Activated T-helper 9 cell treated with anti-CD3 and anti-CD28 coated beads, Interleukin-2, amount 50 U/mL, for 16 hours (primary cell): ENCODE measurements around the gene ZG16.

Experiments used
- DNase-seq: peaks from one replicate; pipeline ENCODE4 v3.0.0-alpha.2; 2020; ENCODE audit warnings: low read depth

Gene ZG16

DNA sequence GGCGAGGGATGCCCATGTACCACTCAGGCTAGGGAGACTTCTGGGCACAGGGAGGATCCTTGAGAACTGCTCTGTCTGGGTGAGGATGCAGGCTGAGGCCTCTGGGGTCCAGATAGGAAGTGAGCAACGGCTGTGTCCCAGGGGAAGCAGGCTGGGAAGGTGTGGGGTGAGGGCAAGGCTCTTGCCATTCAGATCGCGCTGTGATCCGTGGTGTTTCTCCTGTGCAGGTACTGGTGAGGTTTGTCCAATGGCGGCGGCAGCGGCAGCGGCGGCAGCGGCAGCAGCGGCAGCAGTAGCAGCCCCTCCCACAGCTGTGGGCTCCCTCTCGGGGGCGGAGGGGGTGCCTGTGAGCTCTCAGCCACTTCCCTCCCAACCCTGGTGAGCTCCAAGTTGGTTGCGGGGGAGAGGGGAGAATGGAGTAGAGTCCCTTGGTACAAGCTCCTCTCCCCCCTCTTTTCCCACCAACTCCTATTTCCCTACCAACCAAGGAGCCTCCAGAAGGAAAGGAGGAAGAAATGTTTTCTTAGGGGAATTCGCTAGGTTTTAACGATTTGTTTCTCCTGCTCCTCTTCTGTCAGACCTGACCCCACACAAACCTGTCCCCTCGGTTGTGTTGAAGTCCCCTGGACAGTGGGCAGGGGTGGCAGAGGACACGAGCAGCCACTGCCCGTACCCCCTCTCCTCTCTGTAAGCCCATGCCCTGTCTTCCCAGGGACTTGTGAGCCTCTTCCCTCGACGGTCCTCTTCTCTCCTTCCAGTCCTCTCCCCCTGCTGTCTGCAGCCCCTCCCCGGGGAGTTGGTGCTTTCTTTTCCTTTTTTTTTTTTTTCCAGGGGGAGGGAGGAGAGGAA is 32.0 kb downstream of the ZG16 start:
- no peak for DNase-seq

DNA sequence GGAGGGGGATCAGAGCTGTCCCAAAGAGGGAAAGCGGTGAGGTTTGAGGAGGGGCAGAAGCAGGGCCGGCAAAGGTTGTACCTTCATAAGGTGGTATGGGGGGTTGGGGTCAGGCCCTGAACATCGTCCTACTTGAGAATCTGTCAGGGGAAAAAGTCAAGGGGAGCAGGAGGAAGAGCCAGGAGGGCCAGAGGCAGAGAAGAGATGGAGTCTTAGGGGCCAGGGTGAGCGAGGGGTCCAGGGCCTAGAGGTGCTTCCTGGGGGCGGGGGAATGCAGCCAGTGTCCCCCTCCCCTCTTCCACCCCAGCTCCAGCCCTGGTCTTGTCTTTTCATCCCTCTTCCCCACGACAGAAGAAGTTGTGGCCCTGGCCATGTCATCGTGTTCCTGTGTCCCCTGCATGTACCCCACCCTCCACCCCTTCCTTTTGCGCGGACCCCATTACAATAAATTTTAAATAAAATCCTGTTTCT is 32.7 kb downstream of the ZG16 start:
- DNase-seq, result no peak

DNA sequence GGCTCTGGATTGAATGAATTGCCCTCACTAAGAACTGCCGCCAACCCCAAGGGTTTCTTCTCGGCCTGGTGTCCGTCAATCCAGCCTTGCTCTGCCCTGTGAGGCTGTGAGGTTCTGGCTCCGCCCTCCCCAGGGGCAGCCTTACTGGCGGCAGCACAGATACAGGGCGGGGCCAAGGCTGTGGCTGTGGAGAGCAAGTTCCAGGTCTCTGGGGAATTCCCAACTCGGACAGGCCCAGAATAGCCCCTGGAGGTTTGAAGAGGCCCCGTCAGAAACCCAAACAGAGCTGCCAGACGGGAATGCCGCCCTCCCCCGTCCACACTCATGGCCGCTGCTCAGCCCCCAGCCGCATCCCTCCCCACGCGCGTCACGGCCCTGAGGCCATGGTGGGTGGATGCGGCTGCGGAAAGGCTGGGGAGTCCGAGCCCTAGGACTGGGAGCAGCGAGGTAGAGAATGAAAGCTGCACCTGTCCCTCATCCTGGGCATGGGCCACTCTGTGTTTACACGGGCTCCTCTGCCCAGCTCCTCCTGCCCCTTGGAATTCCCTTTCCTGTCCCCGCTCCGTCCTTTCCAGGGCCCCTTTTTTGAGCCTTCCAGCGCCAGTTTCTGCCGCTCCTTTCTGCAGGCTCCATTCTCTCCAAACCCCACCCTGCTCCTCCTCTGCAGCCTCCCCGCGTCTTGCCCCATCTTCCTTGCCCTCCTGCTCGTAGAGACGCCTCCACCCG is 33.3 kb downstream of the ZG16 start:
- peak; percentile 61 for DNase-seq

DNA sequence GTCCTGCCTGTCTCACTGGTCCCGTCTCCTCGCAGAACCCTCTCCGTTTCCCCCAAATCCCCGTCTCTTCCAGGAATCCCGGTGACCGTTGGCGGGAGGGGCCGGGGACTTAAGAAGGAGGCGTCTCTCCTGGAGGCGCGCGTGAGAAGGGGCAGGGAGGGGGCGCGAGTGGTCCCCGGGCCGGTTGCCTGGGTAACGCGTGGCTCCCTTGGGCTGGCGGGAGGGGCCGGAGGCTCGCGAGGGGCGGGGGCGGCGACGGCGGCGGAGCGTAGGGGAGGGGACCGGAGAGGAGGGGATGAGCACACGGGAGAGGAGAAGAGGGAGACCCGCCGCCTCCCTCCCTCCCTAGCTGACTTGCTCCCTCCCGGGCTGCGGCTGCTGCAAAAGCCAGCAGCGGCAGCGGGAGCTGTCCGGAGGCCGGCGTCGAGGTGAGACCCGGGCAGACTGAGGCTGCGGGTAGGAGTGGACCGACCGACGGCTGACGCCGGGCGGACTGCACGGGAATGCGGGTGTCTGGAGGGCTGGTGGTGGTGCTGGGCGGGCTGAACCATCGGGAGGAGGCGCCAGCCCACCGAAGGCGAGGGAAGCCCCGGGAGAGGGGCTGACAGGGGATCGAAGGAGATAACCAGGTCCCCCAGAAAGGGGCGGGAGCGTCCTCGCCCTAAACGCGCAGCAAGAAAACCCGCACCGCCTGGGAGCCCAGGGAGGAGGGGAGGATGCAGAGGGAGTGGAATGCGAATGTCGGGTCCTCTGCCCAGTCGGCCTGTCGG is 34.0 kb downstream of the ZG16 start, which contains the start of gene PRRT2:
Gene PRRT2 (plus strand): TSS at position 298 of the 770 bp plus-strand sequence. CDS start 862 bp downstream, outside the sequence.
- peak; percentile 40 for DNase-seq

DNA sequence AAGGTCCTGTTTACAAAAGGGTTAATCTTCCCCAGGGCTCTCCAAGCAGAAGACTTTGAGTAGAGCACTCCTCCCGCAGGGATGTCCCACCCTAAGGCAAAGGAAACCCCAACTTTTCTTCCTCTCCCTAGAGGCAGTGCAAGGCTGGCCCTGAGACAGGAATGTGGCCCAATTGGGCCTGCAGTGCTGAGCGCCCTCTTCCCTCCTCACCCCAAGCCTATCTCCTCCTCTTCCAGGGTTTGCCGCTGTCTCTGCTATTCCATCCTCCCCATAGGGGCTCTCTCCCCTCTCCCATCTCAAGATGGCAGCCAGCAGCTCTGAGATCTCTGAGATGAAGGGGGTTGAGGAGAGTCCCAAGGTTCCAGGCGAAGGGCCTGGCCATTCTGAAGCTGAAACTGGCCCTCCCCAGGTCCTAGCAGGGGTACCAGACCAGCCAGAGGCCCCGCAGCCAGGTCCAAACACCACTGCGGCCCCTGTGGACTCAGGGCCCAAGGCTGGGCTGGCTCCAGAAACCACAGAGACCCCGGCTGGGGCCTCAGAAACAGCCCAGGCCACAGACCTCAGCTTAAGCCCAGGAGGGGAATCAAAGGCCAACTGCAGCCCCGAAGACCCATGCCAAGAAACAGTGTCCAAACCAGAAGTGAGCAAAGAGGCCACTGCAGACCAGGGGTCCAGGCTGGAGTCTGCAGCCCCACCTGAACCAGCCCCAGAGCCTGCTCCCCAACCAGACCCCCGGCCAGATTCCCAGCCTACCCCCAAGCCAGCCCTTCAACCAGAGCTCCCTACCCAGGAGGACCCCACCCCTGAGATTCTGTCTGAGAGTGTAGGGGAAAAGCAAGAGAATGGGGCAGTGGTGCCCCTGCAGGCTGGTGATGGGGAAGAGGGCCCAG is 34.9 kb downstream of the ZG16 start:
- no peak for DNase-seq

DNA sequence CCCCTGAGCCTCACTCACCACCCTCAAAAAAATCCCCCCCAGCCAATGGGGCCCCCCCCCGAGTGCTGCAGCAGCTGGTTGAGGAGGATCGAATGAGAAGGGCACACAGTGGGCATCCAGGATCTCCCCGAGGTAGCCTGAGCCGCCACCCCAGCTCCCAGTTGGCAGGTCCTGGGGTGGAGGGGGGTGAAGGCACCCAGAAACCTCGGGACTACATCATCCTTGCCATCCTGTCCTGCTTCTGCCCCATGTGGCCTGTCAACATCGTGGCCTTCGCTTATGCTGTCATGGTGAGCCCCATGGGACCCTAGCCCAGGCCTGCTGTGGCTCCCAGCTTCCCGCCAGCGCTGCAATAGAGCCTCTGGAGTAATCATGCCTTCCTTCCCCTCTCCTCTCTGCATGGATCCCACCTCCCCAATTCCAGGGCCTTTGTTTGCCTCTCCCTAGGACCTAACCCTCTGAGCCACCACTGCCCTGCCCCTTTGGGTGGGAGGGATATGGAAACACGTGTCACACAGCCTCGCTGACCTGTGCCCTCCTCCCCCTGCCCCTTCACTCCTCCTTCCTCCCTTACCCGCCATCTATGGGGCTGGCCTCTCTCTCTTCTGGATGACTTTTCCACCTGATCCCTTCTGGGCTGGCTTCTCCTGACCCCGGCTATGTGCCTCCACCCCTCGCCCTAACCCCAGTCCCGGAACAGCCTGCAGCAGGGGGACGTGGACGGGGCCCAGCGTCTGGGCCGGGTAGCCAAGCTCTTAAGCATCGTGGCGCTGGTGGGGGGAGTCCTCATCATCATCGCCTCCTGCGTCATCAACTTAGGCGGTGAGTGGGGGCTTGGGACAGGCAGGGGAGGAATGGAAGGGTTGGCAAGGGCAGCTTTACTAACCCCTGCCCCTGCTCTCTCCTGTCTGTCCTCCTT is 35.8 kb downstream of the ZG16 start:
- no peak for DNase-seq

DNA sequence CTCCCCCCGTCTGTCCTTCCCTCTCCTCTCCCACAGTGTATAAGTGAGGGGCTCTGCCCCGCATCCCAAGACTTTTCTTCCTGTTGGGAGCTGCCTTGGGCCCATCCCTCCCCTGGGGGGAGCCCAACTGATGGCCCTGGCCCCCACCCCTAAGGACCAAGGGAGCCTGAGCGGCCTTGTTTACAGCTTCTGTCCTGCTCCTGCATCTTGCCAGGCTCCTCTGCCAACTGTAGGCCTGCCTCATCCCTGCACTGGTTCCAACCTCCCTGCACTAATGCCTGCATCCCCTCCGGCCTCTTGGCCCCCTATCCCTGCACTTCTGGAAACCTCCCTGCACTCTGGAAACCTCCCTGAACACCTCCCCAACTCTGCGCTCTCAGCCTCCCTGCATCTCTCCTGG is 36.5 kb downstream of the ZG16 start:
- DNase-seq, result no peak

DNA sequence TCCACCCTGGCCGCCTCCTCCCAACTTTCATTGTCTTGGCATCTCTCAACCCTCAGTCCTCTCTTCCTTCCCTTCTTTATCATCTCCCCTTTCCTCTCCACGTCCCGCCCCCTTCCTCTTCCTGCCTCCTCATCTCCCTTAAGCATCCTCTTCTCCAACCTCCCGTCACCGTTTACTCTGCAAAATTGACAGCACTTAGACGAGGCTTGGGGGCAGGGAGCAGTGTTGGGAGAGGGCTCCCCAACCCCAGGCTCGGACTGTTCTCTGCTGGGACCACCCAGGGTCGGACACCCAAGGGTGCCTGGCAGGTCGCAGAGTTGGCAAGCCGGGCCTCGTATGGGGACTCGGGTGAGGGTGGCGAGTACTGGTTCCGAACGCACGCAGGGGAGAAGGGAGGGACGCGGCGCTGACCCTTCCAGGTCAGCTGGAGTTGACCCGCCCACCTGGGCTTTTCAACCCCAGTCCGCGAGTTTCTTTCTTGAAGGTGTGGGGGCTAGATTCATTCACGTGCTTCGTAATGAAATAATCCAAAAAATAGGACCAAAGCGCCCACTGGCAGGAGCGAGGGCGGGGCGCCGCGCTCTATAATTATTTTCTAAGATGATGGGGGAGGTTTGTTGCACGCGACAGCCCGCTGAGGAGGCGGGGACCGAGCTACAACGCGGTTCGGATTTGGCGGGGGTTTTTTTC is 37.1 kb downstream of the ZG16 start:
- peak; percentile 50 for DNase-seq

DNA sequence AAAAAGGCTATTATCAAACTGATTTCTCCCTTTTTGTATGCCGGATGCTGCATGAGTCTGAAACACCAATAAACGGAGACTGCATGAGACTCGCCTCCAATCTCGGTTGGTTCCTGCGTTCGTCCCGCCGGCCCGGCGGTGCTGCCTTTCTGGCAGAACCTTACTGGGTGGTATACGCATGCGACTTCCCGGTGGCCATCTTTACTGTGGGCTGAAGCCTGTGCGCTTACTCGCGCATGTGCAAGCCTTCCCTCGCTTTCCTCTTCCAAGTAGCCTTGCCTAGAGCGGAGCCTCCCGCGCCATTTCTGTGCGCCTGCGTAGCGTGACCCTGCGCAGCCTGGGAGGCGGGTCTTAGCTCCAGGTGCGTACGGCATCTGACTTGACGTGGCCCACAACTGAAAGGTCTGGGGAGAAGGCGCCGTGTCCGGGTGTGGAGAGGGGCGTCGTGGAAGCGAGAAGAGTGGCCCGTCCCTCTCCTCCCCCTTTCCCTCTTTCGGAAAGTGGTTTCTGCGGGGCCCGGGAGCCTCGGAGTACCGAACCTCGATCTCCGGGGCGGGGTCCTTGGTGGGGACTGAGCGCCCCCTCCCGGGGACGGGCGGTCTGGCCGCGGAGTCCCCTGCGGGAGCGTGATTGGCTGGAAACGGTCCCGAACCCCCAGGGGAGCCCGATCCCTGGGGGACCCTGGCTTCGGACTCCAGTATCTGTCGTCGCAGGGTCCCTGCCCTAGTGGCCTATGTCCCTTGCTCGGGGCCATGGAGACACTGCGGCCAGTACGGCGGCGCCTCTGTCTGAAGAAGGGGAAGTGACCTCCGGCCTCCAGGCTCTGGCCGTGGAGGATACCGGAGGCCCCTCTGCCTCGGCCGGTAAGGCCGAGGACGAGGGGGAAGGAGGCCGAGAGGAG is 38.0 kb downstream of the ZG16 start, which contains the start of gene PAGR1:
Gene PAGR1 (plus strand): TSS at position 360 of the 901 bp plus-strand sequence. CDS start 374 bp downstream, at position 734.
- DNase-seq, result peak; percentile 97

DNA sequence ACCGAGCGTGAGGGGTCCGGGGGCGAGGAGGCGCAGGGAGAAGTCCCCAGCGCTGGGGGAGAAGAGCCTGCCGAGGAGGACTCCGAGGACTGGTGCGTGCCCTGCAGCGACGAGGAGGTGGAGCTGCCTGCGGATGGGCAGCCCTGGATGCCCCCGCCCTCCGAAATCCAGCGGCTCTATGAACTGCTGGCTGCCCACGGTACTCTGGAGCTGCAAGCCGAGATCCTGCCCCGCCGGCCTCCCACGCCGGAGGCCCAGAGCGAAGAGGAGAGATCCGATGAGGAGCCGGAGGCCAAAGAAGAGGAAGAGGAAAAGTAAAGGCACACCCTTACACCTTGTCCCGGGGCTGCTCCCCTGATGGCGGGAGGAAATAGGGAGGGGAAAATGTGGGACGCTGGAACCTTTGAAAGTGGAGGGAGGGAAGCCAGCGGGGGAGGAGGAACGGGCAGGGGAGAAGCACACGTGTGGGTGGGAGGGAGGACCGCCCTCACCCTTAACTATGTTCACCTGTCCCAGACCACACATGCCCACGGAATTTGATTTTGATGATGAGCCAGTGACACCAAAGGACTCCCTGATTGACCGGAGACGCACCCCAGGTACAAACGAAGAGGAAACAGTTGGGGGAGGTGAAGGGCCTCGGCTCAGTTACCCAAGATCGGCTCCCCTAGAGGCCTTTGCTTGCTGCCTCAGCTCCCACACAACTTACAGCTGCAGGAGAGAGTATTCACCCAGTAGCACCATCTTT is 38.8 kb downstream of the ZG16 start:
- DNase-seq, result peak; percentile 41

DNA sequence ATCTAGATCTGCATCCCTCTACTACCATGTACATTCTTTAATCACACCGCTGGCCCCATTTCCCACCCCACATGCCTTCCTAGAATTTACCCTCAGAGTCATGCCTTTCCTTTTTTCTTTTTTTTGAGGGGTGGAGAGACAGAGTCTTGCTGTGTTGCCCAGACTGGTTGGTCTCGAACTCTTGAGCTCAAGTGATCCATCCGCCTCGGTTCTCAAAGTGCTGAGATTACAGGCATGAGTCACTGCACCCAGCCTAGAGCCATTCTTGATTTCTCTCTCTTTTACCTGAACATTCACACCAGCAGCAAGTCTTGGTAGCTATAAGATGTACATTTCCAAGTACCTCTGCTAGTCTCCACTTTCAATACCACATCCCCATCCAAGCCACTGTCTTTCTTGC is 40.0 kb downstream of the ZG16 start:
- no peak for DNase-seq

DNA sequence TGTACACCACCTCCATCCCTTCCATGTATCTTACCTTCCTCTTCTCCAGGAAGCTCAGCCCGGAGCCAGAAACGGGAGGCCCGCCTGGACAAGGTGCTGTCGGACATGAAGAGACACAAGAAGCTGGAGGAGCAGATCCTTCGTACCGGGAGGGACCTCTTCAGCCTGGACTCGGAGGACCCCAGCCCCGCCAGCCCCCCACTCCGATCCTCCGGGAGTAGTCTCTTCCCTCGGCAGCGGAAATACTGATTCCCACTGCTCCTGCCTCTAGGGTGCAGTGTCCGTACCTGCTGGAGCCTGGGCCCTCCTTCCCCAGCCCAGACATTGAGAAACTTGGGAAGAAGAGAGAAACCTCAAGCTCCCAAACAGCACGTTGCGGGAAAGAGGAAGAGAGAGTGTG is 41.5 kb downstream of the ZG16 start:
- no peak for DNase-seq

DNA sequence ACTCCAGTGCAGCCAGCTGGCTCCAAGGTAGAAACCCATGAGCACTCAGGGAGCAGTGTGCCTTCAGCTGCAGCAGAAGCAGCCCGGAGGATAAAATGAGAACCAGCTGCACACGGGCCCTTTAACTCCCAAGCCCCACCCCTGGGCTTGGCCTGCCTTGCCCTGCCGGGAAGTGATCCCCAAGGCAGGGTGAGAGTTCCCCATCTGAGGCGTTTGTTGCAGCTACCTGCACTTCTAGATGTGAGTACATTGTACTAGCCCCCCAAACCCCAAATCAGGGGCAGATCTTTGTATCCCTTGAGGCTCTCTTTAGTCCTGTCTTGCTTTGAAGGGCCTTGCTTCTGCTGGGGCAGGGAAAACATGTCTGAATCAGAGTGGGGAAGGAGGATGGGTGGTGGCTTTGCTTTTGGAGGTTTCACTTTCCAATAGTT is 42.2 kb downstream of the ZG16 start, which contains the start of gene MVP:
Gene MVP (plus strand): TSS at position 192 of the 431 bp plus-strand sequence. CDS start 10,088 bp downstream, outside the sequence.
- no peak for DNase-seq

DNA sequence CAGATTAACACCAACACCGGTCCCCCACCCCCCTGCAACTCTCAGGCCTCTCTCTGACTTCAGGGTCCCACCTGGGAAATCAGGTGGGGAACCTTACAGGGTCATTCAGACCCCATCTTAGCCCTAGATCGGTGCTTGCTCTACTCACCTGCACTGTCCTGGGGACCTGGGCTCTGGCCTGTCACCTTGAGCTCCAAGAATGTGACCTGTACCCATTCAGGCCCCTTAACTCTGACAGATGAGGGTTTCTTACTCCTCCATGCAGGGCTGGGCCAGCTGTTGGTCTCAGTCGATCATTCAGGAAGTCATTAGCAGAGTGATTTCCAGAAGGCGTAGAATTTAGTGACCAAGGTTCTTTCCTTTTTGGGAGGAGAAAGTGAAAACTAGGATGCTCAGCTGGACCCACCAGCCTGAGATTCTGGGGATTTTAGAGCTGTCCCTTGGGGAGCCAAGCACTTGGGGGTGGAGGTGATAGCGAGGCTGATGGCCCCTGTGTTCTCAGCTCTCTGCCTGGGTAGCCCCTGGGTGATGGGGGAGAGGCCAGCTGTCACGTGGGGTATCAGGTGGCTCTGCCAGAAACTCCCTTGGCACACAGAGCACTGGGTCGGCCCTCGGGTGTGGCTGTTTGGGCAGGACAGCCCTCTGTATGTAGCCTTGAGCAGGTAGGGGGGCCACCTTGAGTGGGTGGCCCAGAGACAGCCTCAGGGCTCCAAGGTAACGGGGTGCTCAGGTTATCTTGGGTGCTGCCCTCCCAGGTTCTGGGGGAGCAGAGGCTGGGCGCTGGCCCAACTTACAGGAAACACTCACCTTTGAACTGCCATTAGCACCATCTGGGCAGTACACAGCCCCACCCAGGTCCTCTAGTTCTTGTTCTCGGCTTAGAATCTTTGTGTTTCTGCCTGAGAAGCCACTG is 42.9 kb downstream of the ZG16 start:
- peak; percentile 37 for DNase-seq

DNA sequence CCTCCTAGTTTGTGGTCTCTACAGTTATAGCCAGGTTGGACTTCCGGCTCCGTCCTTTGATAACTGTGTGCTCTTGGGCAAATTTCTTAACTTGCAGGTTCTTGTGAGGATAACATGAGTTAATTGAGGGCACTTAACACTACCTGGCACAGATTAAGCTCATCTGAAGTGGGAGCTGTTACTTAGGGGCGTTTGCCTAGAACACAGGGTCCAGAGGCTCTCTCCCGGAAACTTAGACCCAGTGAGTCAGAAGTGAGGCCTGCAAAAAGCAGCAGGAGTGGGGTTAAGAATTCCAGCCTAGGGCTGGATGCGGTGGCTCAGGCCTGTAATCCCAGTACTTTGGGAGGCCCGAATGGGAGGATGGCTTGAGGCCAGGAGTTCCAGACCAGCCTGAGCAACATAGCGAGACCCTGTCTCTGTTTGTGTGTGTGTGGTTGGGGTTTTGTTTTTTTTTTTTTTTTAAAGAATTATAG is 43.6 kb downstream of the ZG16 start:
- DNase-seq, result no peak

DNA sequence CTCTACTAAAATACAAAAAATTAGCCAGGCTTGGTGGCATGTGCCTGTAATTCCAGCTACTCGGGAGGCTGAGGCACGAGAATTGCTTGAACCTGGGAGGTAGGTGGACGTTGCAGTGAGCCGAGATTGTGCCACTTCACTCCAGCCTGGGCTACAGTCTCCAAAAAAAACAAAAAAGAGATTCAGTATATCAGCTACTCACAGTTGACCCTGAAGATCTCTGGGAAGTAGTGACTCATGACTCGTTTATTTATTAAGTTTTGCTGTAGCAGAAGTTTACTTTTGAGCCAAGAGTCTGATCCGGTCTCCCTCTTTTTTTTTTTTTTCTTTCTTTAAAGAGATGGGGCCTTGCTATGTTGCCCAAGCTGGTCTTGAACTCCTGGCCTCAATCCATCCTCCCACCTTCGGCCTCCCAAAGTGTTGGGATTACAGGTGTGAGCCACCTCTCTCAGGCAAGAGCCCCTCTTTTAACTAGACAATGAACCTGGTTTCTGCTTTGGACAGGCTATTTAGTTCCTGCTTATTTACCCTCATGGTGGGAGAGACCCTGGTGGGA is 46.6 kb downstream of the ZG16 start:
- no peak for DNase-seq
